Right ventricle myocardium superior (tissue), 1 donor: Measurements from ENCODE around the gene IRF2. TPM values are rescaled to one million over a fixed set of nuclear protein-coding genes. Genes with fewer than 3 reads are reported as not detected.

ENCODE experiments used
- ATAC-seq: fragments of 200-7000 bp; cut with Tn5 transposase; one replicate; pipeline ENCODE4 v1.9.1; 2020; ENCODE audit warnings: mild to moderate bottlenecking; ENCODE audit not compliant: poor library complexity
- DNase-seq: peaks from one replicate; pipeline ENCODE4 v3.0.0-alpha.2; 2020
- intact Hi-C: fragments of 100-400 bp; cut with DNase I; formaldehyde crosslinking; loops from one replicate; pipeline ENCODE4 v1.11.2; 2022
- total RNA-seq: library from RNA; stranded (reverse); fragmentation: NEBNext Ultra II Directional; extraction: Animal tissue kit (Norgen Biotek cat#: 25700); gene quantifications from one replicate; pipeline ENCODE4 v1.2.1, GENCODE V29; 2021
- donor health status: DM: no; HTN: yes; CAD: no; lungs with severe emphysema.

Gene IRF2
- total RNA-seq, 1 donor from 2014 or later = 27.2 TPM

DNA sequence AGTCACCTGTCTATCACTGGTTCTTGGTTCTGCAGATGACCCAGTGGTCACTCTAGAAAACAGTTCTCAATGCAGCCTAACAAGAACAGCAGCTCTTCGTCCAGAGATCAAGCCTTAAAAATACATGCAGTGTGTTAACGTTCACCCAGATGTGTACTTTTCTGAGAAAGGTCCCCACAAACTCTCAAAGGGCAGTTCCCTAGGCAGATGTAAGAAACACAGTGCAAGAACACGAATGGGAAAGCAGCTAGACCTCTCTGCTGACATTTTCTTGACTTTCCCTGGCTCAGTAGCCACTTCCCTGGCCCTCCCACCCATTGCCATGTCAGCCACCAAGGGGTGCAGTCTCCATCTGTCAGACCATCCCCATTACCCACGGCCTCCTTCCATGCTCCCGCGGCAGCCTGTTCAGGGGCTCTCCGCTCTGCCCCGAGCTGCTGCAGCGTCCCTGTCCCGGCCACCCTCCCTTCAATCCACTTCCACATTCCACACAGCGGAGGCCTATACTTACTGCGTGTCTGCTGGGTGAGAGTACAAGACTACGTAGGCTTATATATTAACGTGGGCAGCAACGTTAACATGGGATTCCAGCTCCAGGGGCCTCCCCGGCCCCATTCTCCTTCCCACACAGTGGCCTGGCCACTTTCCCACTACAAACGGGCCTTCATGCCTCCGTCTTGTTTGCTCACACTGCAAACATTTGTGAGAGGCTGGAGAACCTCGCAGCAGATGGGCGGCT is 34.3 kb downstream of the IRF2 start:
- no peak for DNase-seq
- ATAC-seq = peak; percentile 43
- intact Hi-C loops = no loop called here

DNA sequence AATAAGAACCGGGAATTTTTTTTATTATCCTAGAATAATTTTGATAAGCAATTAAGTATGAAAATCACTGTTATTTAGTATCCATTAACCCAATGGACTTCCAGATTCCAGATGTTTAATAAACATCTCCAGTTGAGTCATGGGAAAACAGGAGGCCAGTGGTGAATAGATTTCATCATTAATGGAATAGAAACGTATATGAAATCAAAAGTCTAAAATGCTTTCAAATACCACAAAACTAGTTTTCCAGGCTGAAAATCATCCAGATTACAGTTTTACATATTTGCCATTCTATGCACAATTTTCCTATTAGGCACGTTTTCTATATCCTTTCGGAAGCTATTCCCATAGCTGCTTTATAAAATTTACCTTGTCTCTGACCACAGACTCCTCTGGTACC is 35.0 kb downstream of the IRF2 start:
- no peak for DNase-seq
- no peak for ATAC-seq
- intact Hi-C loops = no loop called here

DNA sequence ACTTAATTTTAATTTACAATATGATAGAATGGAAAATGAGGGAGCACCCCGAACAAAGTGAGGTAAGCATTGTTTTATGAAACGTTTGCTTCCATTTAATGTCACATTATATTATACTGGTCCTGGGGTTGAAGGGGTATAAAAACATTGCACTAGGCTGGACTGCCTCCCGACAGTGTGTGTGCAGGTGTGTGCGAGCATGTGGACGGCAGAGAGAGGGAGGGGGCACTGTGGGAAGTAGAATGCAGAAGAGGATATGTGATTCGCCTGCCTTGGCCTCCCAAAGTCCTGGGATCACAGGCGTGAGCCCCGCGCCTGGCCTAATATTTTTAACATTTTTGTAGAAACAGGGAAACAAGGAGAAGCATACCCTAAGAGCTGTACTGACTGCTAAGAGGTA is 36.0 kb downstream of the IRF2 start:
- ATAC-seq = no peak
- no peak for DNase-seq
- intact Hi-C loops = no loop called here

DNA sequence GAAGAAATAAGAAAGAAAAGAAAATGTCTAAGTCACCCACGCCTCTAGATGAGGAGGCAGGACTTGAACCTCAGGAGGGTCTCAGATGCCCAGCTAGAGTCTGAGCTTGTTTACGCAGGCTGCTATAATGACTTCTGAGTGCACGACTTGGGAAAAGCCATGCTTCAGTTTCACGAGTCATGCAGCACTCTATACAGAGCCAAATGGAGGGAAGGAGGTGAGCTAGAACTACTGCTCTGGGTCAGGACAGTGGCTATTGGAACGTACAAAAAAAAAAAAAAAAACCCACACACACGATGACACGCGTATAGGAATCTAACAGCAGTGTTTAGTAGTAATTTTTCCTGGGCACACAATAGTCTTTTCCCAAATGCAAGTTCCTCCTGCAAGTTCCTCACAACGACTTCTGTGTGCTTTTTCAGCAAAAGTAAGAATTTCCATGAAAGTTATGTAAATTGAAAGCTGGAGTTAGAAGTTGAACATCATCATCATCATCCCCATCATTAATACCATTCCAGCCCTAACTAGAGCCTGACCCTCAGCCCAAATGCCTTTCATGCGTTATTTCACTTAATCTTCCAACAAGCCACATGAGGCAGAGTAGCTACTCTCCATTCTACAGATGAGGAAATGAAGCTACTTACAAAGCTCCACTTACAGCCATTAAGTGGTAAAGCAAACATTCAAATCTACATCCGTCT is 36.6 kb downstream of the IRF2 start:
- DNase-seq (no peak), ATAC-seq (no peak)
- intact Hi-C loops = no loop called here

DNA sequence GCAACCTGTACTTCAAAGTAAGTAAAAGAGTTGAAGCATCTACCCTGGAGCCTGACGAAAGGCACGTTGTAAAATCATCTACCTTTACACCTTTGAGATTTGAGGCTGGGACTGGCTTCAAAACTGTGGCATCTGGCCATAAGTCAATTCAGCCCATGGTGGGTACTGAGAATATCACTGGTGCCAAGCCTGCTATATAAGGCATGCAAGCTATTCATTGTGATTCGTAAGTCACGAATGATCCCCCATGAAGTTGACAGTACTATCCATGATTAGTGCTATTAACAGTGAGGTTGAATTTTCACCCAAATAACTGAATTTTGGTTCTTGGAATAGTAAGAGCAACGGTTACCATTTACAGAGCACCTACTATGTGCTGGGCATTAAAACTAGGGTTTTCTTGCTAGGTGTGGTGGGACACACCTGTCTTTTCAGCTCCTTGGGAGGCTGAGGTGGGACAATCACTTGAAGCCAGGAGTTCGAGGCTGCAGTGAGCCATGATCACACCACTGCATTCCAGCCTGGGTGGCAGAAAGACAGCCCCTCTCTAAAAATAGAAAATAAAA is 39.8 kb downstream of the IRF2 start:
- intact Hi-C loops = no loop called here

DNA sequence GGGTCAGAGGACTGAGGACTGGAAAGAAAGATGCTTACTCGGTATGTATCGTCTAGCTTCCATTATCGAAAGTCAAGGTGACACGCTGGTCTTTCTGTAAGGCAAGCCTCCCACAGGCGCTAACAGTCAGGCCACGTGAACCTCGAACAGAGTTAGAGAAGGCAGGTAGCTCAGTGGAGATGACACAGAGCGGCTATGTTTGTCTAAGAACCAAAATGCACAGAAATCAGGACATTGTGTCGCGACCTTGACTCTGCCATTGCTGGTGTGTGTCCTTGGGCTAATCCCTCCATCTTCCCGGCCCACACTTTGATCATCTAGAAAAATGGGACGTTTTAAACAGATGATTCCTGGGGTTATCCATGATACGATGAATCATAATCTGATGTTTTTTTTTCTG is 40.3 kb downstream of the IRF2 start:
- no peak for DNase-seq
- no peak for ATAC-seq
- intact Hi-C loops = no loop called here

More for the DNA sequence above, 39.8 kb downstream of the IRF2 start:
- no peak for DNase-seq
- ATAC-seq = no peak

DNA sequence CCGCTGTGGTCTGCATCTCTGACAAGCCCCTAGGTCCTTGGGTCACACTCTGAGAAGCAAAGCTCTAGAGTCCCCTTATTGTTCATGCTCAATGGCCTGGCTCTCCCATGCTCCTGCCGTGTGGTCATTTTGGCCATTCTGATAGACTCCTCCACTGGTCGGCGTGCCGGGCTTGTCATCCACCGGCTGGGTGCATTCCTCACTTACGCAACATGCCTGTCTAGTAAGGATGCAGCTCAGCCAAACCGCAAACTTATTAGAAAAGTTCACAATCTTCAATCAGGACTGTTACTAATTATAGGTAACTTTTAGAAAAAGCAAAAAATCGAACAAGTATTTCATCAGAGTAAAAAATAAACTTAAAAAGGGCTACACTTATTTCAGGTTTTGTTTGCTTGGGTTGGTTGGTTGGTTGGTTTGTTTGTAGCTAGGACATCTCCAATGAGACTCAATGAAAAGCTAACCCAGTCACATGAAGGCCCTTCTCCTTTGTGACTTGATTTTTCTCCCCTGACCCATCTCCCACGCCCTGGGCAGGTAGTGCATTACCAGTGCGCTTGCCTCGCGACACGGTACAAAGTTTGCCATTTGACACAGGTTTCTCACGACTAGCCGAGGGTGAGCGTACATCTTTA is 41.0 kb downstream of the IRF2 start:
- no peak for ATAC-seq

DNA sequence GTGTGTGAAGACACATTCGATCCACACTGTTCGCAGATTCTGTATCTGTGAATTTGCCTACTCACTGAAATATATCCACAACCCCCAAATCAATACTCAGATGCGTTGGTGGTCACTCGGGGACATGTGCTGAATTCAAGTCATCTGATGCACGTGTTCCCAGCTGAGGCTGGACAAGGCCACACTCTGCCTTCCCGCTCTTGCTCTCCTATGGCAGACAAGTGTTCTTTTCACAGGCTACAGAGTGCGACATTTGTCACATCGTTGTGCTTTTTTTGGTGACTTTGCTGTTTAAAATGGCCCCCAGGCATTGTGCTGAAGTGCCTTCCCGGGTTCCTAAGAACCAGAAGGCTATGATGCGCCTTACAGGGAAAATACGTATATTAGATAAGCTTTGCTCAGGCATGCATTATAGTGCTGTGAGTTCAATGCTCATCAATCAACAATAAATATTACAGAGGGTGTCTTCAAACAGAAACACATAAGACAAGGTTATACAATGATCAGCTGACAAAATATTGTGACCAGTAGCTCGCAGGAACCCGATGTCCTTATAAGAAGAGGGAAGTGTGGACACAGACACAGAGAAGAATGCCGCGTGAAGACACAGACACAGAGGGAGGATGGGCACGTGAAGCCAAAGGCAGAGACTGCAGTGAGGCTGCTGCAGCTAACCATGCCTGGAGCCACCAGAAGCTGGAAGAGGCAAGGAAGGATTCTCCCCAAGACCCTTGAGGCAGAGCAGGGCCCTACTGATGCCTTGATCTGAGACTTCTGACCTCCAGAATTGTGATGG is 42.0 kb downstream of the IRF2 start:
- intact Hi-C loops = no loop called here
- ATAC-seq (peak; percentile 21), DNase-seq (no peak)

More for the DNA sequence above, 41.0 kb downstream of the IRF2 start:
- no peak for DNase-seq
- intact Hi-C loops = no loop called here

DNA sequence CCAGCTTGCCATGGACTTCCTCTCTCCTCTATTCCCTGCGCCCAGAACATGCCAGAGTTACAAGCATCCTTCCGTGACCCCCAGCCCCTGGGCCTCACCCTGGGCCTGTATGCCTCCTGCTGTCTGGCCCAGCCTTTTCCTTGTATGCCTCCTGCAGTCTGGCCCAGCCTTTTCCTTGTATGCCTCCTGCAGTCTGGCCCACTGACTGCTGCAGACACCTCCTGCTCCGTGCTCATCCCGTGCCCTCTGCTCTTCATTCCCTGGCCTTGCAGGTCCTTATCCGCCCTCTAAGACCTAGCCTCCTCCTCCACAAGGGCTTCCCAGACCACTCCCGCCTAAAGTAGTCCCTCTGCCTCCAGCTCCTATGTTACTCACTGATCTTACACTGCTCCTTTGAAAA is 44.2 kb downstream of the IRF2 start:
- ATAC-seq = no peak
- intact Hi-C loops = no loop called here
- DNase-seq = no peak

DNA sequence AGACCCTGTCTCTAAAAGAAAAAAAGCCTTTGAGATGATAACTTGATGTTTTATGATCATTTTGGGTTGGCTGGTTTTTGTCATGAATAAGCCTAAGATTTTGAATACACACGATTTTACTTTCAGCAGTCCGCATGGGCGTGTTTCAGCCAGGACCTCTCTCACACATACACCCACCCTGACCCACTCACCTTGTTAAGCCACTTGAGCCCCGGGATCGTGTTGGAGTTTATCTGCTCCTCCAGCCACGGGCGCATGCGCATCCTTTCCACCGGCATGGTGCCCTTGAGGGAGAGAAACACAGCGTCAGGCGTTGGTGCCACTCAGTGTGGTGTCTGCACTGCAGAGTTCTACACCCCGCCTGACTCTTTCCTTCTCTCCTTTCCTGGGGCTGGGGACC is 45.6 kb downstream of the IRF2 start:
- DNase-seq (no peak), ATAC-seq (no peak)
- intact Hi-C loops = no loop called here

DNA sequence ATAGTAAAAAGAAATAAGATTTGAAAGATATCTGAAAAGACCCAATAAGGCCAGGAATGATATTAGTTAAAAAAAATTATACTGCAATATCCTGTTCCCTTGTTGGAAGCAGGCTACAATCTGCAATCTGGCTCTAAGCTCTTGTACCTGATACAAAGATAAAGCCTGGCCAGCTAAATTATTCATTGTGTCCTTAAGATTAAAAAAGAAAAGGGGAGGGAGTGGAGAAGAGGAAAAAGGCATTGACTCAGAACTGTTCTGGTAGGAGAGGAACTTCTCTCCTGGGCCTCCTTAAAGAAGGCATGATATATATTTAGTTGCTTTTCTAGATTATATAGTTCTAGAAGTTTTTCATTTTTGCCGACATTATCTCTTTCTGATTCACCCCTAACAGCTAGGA is 46.7 kb downstream of the IRF2 start:
- intact Hi-C loops = no loop called here
- peak; percentile 31 for ATAC-seq
- no peak for DNase-seq

DNA sequence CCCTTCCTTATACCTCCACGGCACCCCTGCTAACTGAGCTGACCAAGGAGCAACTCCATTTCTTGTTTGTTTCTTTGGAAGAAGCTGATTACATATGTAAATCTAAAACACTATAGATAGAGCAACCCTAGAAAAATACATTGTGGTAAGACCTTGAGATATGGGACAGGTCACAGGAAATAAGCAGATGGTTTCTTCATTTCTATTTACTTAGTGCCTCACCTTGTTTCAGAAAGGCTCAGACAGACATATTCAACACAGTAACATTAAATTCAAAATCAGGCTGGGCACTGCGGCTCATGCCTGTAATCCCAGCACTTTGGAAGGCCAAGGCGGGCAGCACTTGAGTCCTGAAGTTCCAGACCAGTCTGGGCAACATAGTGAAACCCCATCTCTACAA is 47.3 kb downstream of the IRF2 start:
- intact Hi-C loops = no loop called here
- DNase-seq (no peak), ATAC-seq (no peak)

DNA sequence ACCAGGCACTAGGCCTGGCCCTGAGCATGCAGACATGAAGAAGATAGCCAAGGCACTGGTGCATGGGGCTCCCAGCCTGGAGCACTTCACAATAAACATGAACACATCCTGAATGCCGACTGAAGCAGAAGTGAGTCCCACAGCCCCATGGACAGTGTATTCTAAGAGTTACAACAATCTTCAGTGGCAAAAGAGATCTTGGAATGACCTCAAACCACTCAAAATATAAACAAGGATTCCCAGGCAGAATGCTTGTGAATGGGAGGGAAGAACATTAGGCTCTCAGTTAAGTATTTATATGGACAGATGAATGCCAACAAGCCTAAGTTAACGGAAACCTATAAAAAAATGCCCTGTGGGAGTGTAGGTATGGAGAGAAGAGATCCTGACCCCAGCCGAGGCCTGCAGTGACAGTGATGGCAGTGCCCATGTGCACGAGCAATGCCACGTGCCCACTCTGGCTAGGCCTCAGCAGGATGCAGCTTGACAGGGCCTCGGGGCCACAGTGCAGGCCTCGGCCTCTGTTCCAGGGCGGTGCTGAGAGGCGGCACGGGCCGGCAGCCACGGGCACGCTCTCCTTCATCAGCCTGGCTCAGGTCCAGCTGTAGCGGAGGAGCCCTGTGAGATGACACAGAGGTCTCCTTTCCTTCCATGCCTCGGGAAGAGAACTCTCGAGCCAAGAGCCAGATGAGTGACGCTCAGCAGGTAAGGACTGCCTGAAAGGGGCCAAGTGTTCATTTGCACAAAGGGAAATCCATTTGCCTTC is 49.2 kb downstream of the IRF2 start:
- intact Hi-C loops = no loop called here
- DNase-seq (peak; percentile 59), ATAC-seq (peak; percentile 44)

DNA sequence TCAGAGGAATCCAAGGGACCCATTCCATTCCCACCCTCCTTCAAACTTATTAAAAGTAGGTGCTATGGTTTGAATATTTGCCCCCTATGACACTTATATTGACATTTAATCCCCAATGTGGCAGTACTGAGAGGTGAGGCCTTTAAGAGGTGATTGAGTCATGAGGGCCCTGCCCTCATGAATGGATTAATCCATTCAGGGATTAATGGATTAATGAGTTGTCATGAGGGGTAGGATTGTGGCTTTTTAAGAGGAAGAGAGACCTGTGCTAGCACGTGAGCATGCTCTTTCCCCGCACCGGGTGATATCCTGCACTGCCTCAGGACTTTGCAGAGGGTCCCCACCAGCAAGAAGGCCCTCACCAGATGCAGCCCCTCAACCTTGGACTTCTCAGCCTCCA is 50.1 kb downstream of the IRF2 start:
- intact Hi-C loops = no loop called here
- ATAC-seq = no peak
- no peak for DNase-seq

DNA sequence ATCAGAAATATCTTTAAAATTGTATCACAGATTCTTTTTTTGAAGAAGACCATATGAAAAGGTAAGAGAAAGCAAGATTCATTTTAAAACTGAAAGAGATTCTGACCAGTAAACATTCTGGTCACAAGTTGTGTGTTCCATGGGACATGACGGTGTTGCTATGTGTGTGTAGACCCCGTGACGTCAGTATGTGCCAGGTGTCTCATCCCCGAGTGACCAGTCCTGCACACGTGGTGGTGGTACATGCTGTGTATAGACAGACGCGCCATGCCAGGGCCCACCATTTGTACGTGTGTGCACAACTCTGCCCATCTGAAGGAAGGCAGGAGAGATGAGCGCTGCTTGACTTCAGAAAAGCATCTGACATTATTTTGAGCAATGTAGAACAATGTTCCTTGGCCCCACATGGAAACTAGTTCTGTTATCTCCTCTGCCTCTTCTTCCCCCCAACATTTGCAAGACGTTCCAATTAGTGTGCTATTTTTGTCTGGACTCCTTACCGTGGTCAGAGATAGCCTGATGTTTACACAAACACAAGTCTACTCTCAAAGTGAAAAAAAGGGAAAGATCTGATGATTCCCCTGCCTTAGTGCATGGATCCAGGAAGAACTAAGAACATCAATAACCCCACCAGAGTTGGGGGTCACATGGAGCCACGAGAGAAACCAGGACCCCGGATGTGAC is 51.2 kb downstream of the IRF2 start:
- intact Hi-C loops = no loop called here
- DNase-seq (no peak), ATAC-seq (no peak)

DNA sequence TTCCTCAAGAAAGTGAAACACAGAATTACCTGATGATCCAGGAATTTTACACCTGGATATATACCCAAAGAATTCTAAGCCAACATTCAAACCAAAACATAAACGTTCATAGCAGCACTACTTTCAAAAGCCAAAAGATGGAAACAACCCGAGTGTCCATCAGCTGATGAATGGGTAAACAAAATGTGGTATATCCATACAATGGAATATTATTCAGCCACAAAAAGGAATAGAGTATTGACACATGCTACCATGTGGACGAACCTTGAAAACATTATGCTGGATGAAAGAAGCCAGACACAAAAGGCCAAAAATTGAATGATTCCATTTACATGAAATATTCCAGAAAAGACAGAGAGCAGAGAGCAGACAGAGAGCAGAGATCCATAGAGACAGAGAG is 52.0 kb downstream of the IRF2 start:
- DNase-seq (no peak), ATAC-seq (no peak)
- intact Hi-C loops = no loop called here

DNA sequence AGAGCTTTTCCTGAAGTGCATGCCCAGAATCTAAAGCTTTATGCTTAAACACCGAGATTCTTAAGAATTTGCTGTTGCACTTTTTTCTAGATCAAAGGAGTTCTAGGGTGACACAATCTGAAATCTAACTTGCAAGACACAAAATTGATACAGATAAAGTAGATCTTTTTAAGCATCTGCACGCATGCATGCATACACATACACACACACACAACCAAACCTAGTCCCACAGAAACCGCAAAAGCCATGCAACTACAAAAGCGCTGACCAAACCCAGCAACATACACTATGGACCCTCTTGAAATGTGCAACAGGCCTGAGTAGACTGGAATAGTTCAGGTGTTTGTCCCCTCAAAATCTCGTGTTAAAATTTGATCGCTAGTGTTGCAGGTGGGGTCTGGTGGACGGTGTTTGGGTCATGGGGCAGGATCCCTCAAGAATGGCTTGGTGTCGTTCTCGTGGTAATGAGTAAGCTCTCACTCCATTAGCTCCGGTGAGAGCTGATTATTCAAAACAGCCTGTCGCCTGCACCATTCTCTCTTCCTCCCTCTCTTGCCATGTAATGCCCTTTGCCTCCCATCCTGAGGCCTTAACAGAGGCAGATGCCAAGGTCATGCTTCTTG is 52.7 kb downstream of the IRF2 start:
- no peak for DNase-seq
- no peak for ATAC-seq
- intact Hi-C loops = no loop called here
